HFFc6 (cell line): ENCODE measurements around the gene SH2D4B. TPM values are rescaled to one million over a fixed set of nuclear protein-coding genes. Genes with fewer than 3 reads are reported as not detected.

Experiments used
- DNase-seq: peaks from one replicate; pipeline ENCODE4 v3.0.0-alpha.2; 2018
- H3K27ac Mint-ChIP-seq: 2 replicates; pipeline ENCODE4 v1.8.0; 2020; ENCODE audit warnings: mild to moderate bottlenecking, mixed read lengths
- H3K27me3 Mint-ChIP-seq: 2 replicates; pipeline ENCODE4 v1.8.0; 2021; ENCODE audit warnings: mild to moderate bottlenecking, moderate library complexity, mixed read lengths; ENCODE audit not compliant: insufficient read depth
- H3K36me3 Mint-ChIP-seq: 2 replicates; pipeline ENCODE4 v1.8.0; 2021; ENCODE audit warnings: low read depth, mixed read lengths
- H3K4me1 Mint-ChIP-seq: 2 replicates; pipeline ENCODE4 v1.8.0; 2020; ENCODE audit warnings: low read depth, mixed read lengths
- H3K4me3 Mint-ChIP-seq: 2 replicates; pipeline ENCODE4 v1.8.0; 2020; ENCODE audit warnings: mild to moderate bottlenecking, moderate library complexity, mixed read lengths
- H3K9me3 Mint-ChIP-seq: 2 replicates; pipeline ENCODE4 v1.8.0; 2020; ENCODE audit warnings: mild to moderate bottlenecking, mixed read lengths
- CTCF ChIP-seq: fragments of 200-600 bp; sonication (generic); IDR thresholded peaks from 2 replicates; pipeline ENCODE4 v1.5.0; 2021; ENCODE audit warnings: antibody characterized with exemption, mild to moderate bottlenecking
- total RNA-seq, 6 experiments: library from RNA; stranded (reverse); fragmentation: NEBNext Ultra II Directional; extraction: Animal tissue kit (Norgen Biotek cat#: 25700); gene quantifications; 2 replicates in 1 of 6; 3 replicates in 5 of 6; pipeline ENCODE4 v1.2.3, GENCODE V29; 2021

The SH2D4B gene
- total RNA-seq, 6 experiments from 2014 or later: not detected

- TF ChIP-seq CTCF: peak; percentile 94
- Mint-ChIP-seq H3K4me1 (peaks cover 9% of the 10 kb centered on the region; the same call in 1 of the 2 replicates), H3K27me3 (peaks cover 5% of the 10 kb centered on the region; the same call in 1 of the 2 replicates), H3K27ac (peak overlapping the region; percentile 59), H3K9me3 (no peaks in the 10 kb centered on the region), H3K36me3 (no peaks in the 10 kb centered on the region), H3K4me3 (peak overlapping the region; percentile 84)
- DNase-seq: peak; percentile 81
Measured at GRCh38 chr10:80662429-80663261, 124.9 kb downstream of the SH2D4B start.

GRCh38 chr10:80664071-80664680, 126.5 kb downstream of the SH2D4B start:
- Mint-ChIP-seq H3K27ac (no peak overlapping the region), H3K4me3 (no peak overlapping the region), H3K27me3 (peaks cover 7% of the 10 kb centered on the region), H3K9me3 (no peaks in the 10 kb centered on the region), H3K4me1 (peaks cover 9% of the 10 kb centered on the region; the same call in 1 of the 2 replicates), H3K36me3 (no peaks in the 10 kb centered on the region)
- TF ChIP-seq CTCF: peak; percentile 94
- DNase-seq: peak; percentile 66

- H3K4me1 Mint-ChIP-seq: no peaks in the 10 kb centered on the region
- H3K36me3 Mint-ChIP-seq: no peaks in the 10 kb centered on the region
- H3K27ac Mint-ChIP-seq: no peak overlapping the region
- TF ChIP-seq CTCF: no peak
- no peaks in the 10 kb centered on the region for H3K9me3 Mint-ChIP-seq
- peaks cover 13% of the 10 kb centered on the region for H3K27me3 Mint-ChIP-seq
- no peak for DNase-seq
- H3K4me3 Mint-ChIP-seq: no peak overlapping the region
Measured at GRCh38 chr10:80669485-80669884, 131.8 kb downstream of the SH2D4B start.

GRCh38 chr10:80670774-80671173, 133.1 kb downstream of the SH2D4B start:
- no peak for TF ChIP-seq CTCF
- Mint-ChIP-seq H3K9me3 (no peaks in the 10 kb centered on the region), H3K4me1 (no peaks in the 10 kb centered on the region), H3K36me3 (no peaks in the 10 kb centered on the region), H3K27me3 (peaks cover 16% of the 10 kb centered on the region), H3K27ac (no peak overlapping the region), H3K4me3 (no peak overlapping the region)
- DNase-seq: no peak

- Mint-ChIP-seq H3K27me3 (peaks cover 16% of the 10 kb centered on the region), H3K36me3 (no peaks in the 10 kb centered on the region), H3K4me1 (no peaks in the 10 kb centered on the region), H3K9me3 (no peaks in the 10 kb centered on the region), H3K4me3 (no peak overlapping the region), H3K27ac (no peak overlapping the region)
- no peak for TF ChIP-seq CTCF
- no peak for DNase-seq
Measured at GRCh38 chr10:80671847-80672246, 134.1 kb downstream of the SH2D4B start.
